Measurements from ENCODE around the gene FARS2.

The FARS2 gene

GRCh38 chr6:5738211-5738610, 476.9 kb downstream of the FARS2 start:
- DNase-seq, result no peak

- DNase-seq, result no peak
Observed at GRCh38 chr6:5744497-5744896, 483.2 kb downstream of the FARS2 start.

GRCh38 chr6:5745081-5745480, 483.8 kb downstream of the FARS2 start:
- no peak for DNase-seq

GRCh38 chr6:5746053-5746758, 484.9 kb downstream of the FARS2 start:
- DNase-seq, result no peak

GRCh38 chr6:5746759-5747130, 485.4 kb downstream of the FARS2 start:
- DNase-seq, result no peak

- no peak for DNase-seq
Observed at GRCh38 chr6:5747379-5747778, 486.1 kb downstream of the FARS2 start.

- DNase-seq, result no peak
Observed at GRCh38 chr6:5749016-5749650, 487.8 kb downstream of the FARS2 start.

- no peak for DNase-seq
Observed at GRCh38 chr6:5749651-5750215, 488.4 kb downstream of the FARS2 start.

- no peak for DNase-seq
Observed at GRCh38 chr6:5751525-5752390, 490.4 kb downstream of the FARS2 start.

- DNase-seq, result no peak
Observed at GRCh38 chr6:5752391-5752680, 491.0 kb downstream of the FARS2 start.

- no peak for DNase-seq
Observed at GRCh38 chr6:5753209-5753608, 491.9 kb downstream of the FARS2 start.

GRCh38 chr6:5754904-5755303, 493.6 kb downstream of the FARS2 start:
- DNase-seq, result no peak

- DNase-seq, result no peak
Observed at GRCh38 chr6:5759571-5759970, 498.3 kb downstream of the FARS2 start.

- DNase-seq, result no peak
Observed at GRCh38 chr6:5761370-5761769, 500.1 kb downstream of the FARS2 start.

GRCh38 chr6:5762561-5762968, 501.3 kb downstream of the FARS2 start:
- no peak for DNase-seq

GRCh38 chr6:5763407-5763806, 502.1 kb downstream of the FARS2 start:
- no peak for DNase-seq

- DNase-seq, result no peak
Observed at GRCh38 chr6:5763871-5764270, 502.6 kb downstream of the FARS2 start.

GRCh38 chr6:5764401-5764955, 503.2 kb downstream of the FARS2 start:
- DNase-seq, result no peak

GRCh38 chr6:5765141-5765760, 503.9 kb downstream of the FARS2 start:
- DNase-seq, result no peak

- DNase-seq, result no peak
Observed at GRCh38 chr6:5766260-5766659, 504.9 kb downstream of the FARS2 start.

GRCh38 chr6:5767471-5767870, 506.2 kb downstream of the FARS2 start:
- DNase-seq, result no peak

- no peak for DNase-seq
Observed at GRCh38 chr6:5771211-5771610, 509.9 kb downstream of the FARS2 start.

Measured in activated gamma-delta T cell treated with Interleukin-2 at 50 U/mL for 16 hours (primary cell).